Neutrophil (primary cell): Measurements from ENCODE around the gene AVPR1A.

ENCODE experiments used
- H3K27ac ChIP-seq: fragments of 200-600 bp; sonication (generic); 2 replicates; pipeline ENCODE4 v1.5.1; 2016; ENCODE audit warnings: mild to moderate bottlenecking, moderate library complexity
- H3K27me3 ChIP-seq: fragments of 200-600 bp; sonication (generic); 2 replicates; pipeline ENCODE4 v1.6.0; 2016; ENCODE audit warnings: mild to moderate bottlenecking
- H3K36me3 ChIP-seq: fragments of 200-600 bp; sonication (generic); 2 replicates; pipeline ENCODE4 v1.5.1; 2017
- H3K4me1 ChIP-seq, 2 experiments: fragments of 200-600 bp in 1 of 2; sonication (generic) in 1 of 2; 1 replicate in 1 of 2; 2 replicates in 1 of 2; pipeline versions ENCODE4 v1.5.1 to v1.6.1; 2013 to 2016; ENCODE audit warnings: low read depth in 1 of 2, low read length in 1 of 2, mild to moderate bottlenecking in 1 of 2, moderate library complexity in 1 of 2; ENCODE audit not compliant: control insufficient read depth in 1 of 2, insufficient read depth in 1 of 2
- H3K4me3 ChIP-seq, 2 experiments: fragments of 200-600 bp in 1 of 2; sonication (generic) in 1 of 2; 1 replicate in 1 of 2; 2 replicates in 1 of 2; pipeline ENCODE4 v1.5.1; 2013 to 2016; ENCODE audit warnings: low read depth in 1 of 2, low read length in 1 of 2, mild to moderate bottlenecking in 1 of 2, moderate library complexity in 1 of 2
- H3K9me3 ChIP-seq: fragments of 200-600 bp; sonication (generic); 2 replicates; pipeline ENCODE4 v1.5.1; 2016
- TF ChIP-seq, protein P1 (sequence below): fragments of 200-600 bp; sonication (generic); IDR thresholded peaks from 2 replicates; pipeline ENCODE4 v1.5.1; 2016; ENCODE audit warnings: antibody characterized with exemption

The AVPR1A gene

DNA sequence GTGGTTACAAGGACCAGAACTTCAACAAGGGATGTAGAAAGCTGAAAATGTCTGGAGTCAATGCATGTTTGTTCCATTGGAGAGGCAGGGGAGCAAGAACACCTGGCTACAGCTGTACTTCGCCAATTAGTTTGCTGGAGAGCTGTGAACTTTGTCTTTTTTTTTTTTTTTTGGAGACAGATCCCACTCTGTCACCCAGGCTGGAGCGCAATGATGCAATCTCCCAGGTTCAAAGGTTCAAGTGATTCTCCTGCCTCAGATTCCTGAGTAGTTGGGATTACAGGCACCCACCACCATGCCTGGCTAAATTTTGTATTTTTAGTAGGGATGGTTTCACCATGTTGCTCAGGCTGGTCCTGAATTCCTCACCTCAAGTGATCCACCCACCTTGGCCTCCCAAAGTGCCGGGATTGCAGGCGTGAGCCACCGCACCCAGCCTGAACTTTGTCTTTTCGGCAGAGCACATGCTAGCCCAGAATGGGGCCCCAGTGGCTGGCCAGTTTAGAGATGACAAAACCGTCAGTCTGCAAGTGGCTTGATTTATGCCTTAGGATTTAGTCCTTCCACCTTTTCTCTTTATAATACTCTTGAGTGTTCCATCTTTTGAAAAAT, 55.5 kb downstream of the AVPR1A start:
- no peak overlapping the region for H3K4me3 ChIP-seq
- H3K27me3 ChIP-seq = no peaks in the 10 kb centered on the region
- TF ChIP-seq, protein P1, sequence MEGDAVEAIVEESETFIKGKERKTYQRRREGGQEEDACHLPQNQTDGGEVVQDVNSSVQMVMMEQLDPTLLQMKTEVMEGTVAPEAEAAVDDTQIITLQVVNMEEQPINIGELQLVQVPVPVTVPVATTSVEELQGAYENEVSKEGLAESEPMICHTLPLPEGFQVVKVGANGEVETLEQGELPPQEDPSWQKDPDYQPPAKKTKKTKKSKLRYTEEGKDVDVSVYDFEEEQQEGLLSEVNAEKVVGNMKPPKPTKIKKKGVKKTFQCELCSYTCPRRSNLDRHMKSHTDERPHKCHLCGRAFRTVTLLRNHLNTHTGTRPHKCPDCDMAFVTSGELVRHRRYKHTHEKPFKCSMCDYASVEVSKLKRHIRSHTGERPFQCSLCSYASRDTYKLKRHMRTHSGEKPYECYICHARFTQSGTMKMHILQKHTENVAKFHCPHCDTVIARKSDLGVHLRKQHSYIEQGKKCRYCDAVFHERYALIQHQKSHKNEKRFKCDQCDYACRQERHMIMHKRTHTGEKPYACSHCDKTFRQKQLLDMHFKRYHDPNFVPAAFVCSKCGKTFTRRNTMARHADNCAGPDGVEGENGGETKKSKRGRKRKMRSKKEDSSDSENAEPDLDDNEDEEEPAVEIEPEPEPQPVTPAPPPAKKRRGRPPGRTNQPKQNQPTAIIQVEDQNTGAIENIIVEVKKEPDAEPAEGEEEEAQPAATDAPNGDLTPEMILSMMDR = no peak
- H3K9me3 ChIP-seq = no peaks in the 10 kb centered on the region
- no peaks in the 10 kb centered on the region for H3K4me1 ChIP-seq
- no peak overlapping the region for H3K27ac ChIP-seq
- no peaks in the 10 kb centered on the region for H3K36me3 ChIP-seq

DNA sequence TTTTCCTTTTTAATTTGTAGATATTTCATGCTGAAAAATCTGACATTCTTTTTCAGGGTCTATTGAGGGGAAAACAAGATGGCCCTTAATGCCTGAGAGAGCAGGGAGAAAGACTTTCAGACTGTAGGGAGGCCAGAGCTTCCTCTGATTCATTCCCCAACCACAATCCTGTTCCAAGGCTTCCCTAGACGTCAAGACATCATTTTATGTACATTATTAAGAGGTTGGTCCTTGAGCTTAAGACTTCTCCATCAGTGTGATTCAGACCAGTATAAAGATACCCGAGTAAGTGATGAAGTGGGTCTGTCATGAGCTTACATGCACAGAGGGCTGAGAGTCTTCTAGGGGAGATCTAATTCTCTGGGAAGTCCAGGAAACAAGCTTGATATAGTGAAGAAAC, 57.3 kb downstream of the AVPR1A start:
- Histone ChIP-seq H3K27ac (no peak overlapping the region), H3K4me3 (no peak overlapping the region), H3K9me3 (no peaks in the 10 kb centered on the region), H3K4me1 (no peaks in the 10 kb centered on the region), H3K36me3 (no peaks in the 10 kb centered on the region), H3K27me3 (no peaks in the 10 kb centered on the region)
- TF ChIP-seq, protein P1 = no peak

DNA sequence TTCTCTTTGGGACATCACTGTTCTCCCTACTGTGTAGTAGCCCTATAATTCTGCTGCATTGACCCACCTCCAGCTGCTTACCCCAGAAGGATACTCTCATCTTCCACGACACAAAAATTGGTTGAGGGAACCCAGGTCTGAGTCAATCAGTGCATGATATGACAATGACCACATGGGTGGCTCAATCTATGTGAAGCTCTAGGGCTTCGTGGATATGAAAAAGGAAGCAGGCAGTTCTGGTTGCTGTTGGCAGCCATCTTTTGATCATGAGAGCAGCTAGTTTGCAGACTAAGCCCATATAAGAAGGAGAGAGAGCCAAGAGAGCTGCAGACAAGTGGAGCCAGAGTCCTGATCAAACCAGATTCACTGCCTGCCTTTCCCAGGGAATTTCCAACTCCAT, 57.9 kb downstream of the AVPR1A start:
- H3K27me3 ChIP-seq = no peaks in the 10 kb centered on the region
- no peak overlapping the region for H3K27ac ChIP-seq
- H3K4me3 ChIP-seq = no peak overlapping the region
- TF ChIP-seq, protein P1 = no peak
- H3K36me3 ChIP-seq = no peaks in the 10 kb centered on the region
- H3K4me1 ChIP-seq = no peaks in the 10 kb centered on the region
- no peaks in the 10 kb centered on the region for H3K9me3 ChIP-seq
